Measurements from ENCODE around the gene HOXA7.

DNA sequence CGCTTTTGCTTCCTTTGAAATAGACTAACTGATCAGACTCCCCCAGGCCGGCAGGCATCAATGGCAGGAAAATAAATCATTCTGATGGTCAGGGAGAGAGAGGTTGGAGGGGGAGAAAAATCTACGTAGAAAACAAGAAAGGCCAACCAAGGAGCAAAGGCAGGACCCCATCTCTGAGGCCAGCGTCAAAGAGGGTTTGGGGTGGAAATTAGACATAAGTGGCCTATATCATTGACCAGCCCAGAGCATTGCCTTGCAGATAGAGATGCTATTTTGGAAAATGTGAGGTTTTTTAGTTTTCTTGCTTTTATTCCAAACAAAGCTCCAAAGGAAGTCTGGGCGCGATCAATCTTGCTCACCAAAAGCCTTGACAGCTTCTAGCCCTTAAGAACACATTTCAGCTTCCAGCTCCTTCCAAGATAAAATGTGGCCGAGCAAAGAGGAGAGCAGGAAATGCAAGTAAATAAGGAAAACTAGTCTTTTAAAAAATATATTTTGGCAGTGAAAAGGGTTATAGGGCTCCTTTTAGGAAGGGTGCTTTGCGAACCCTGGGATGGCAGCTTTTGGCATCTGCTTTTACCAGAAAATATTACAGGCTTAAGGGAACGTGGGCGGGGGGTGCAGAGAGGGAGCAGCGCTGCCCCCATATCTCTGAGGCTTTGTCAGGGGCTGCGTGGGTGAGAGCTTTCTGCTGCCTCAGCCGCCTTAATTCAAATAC lies 52.0 kb downstream of the HOXA7 start:
- TF ChIP-seq, protein P1, sequence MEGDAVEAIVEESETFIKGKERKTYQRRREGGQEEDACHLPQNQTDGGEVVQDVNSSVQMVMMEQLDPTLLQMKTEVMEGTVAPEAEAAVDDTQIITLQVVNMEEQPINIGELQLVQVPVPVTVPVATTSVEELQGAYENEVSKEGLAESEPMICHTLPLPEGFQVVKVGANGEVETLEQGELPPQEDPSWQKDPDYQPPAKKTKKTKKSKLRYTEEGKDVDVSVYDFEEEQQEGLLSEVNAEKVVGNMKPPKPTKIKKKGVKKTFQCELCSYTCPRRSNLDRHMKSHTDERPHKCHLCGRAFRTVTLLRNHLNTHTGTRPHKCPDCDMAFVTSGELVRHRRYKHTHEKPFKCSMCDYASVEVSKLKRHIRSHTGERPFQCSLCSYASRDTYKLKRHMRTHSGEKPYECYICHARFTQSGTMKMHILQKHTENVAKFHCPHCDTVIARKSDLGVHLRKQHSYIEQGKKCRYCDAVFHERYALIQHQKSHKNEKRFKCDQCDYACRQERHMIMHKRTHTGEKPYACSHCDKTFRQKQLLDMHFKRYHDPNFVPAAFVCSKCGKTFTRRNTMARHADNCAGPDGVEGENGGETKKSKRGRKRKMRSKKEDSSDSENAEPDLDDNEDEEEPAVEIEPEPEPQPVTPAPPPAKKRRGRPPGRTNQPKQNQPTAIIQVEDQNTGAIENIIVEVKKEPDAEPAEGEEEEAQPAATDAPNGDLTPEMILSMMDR (conservative IDR thresholded peaks at IDR 0.05; ENCODE audit: low read depth, low read length): no peak
- TF ChIP-seq EZH2 (IDR thresholded peaks at IDR 0.05; ENCODE audit: low read length, unreplicated experiment) (no peak), EZH2phosphoT487 (IDR thresholded peaks at IDR 0.05; ENCODE audit: borderline replicate concordance, low read length) (no peak)

All from PC-3 (cell line).